Endothelial cell of umbilical vein (primary cell): ENCODE data around the gene SLFN11. TPM values are rescaled to one million over a fixed set of nuclear protein-coding genes. Genes with fewer than 3 reads are reported as not detected.

ENCODE experiments used
- BruUV-seq: library from RNA; stranded (reverse); fragments of 400-500 nt; replicated peaks from 2 replicates; lab custom pipeline; 2021; lab: Mats Ljungman, UMichigan
- CTCF ChIA-PET: fragments of 300-600, 350-600 bp; sonication (Branson Sonifier 250); formaldehyde crosslinking; loops from one replicate; lab custom pipeline; 2021; ENCODE audit warnings: antibody characterized with exemption, inconsistent platforms; lab: Charles Lee
- POLR2A ChIA-PET: fragments of 300-600, 350-600 bp; sonication (Branson Sonifier 250); formaldehyde crosslinking; loops from one replicate; lab custom pipeline; 2021; ENCODE audit warnings: antibody characterized with exemption, inconsistent platforms; lab: Charles Lee
- DNase-seq: peaks from one replicate; pipeline ENCODE4 v3.0.0-alpha.2; 2011; ENCODE audit warnings: low read depth, low spot score
- FAIRE-seq: peaks from 2 replicates; lab custom pipeline; 2011; peaks lifted over from hg19 to GRCh38; lab: Jason Lieb, UNC
- H2AFZ ChIP-seq: 2 replicates; pipeline ENCODE4 v1.6.0; 2012; ENCODE audit warnings: low read depth, low read length, control low read depth, inconsistent platforms
- H3K27ac ChIP-seq: 2 replicates; pipeline ENCODE4 v1.5.1; 2011; ENCODE audit warnings: low read depth, mild to moderate bottlenecking, control low read depth, low read length, moderate library complexity; ENCODE audit not compliant: insufficient read depth
- H3K27me3 ChIP-seq, 2 experiments: 2 replicates each; pipeline versions ENCODE4 v1.6.0 to v1.6.1; 2011; ENCODE audit warnings: low read length in 2 of 2, mixed read lengths in 1 of 2; ENCODE audit not compliant: control insufficient read depth in 2 of 2, insufficient read depth in 2 of 2
- H3K36me3 ChIP-seq, 2 experiments: 2 replicates in 1 of 2; 3 replicates in 1 of 2; pipeline ENCODE4 v1.5.1; 2011; ENCODE audit warnings: low read length in 2 of 2, mild to moderate bottlenecking in 1 of 2, moderate library complexity in 1 of 2; ENCODE audit not compliant: control insufficient read depth in 2 of 2, insufficient read depth in 2 of 2; ENCODE audit errors: extremely low read depth in 1 of 2
- H3K4me1 ChIP-seq: 3 replicates; pipeline ENCODE4 v1.5.1; 2011; ENCODE audit warnings: mild to moderate bottlenecking, low read length; ENCODE audit not compliant: control insufficient read depth, insufficient read depth; ENCODE audit errors: extremely low read depth
- H3K4me2 ChIP-seq: 2 replicates; pipeline ENCODE4 v1.6.1; 2011; ENCODE audit warnings: low read length, control low read depth, mixed read lengths; ENCODE audit not compliant: insufficient read depth
- H3K4me3 ChIP-seq, 3 experiments: fragments of 200-600 bp in 1 of 3; sonication (generic), shearing (Covaris generic) in 1 of 3; replicated peaks in 1 of 3; 2 replicates each; pipeline ENCODE4 v1.5.1; 2011 to 2016; ENCODE audit warnings: control low read depth in 3 of 3, low read length in 3 of 3, mild to moderate bottlenecking in 2 of 3, inconsistent platforms in 1 of 3, low read depth in 1 of 3, moderate library complexity in 1 of 3; ENCODE audit not compliant: insufficient read depth in 1 of 3
- H3K79me2 ChIP-seq: 2 replicates; pipeline ENCODE4 v1.6.0; 2012; ENCODE audit warnings: low read length, inconsistent platforms; ENCODE audit not compliant: control insufficient read depth, insufficient read depth
- H3K9ac ChIP-seq: replicated peaks from 2 replicates; pipeline ENCODE3; 2011; ENCODE audit warnings: low read length, control low read depth; ENCODE audit not compliant: insufficient read depth; ENCODE audit errors: extremely low read depth
- H3K9me1 ChIP-seq: replicated peaks from 3 replicates; pipeline ENCODE4 v1.6.0; 2011; ENCODE audit warnings: mild to moderate bottlenecking, low read length; ENCODE audit not compliant: control insufficient read depth, insufficient read depth; ENCODE audit errors: extremely low read depth
- H3K9me3 ChIP-seq: replicated peaks from 2 replicates; pipeline ENCODE4 v1.5.1; 2012; ENCODE audit warnings: low read length, inconsistent platforms; ENCODE audit not compliant: control insufficient read depth, insufficient read depth
- H4K20me1 ChIP-seq: replicated peaks from 2 replicates; pipeline ENCODE3; 2011; ENCODE audit warnings: mild to moderate bottlenecking, low read length; ENCODE audit not compliant: control insufficient read depth, insufficient read depth; ENCODE audit errors: extremely low read depth
- CTCF ChIP-seq, 2 donors: IDR thresholded peaks; 1 replicate in 1 of 2; 2 replicates in 1 of 2; pipeline ENCODE4 v1.5.1; 2011; ENCODE audit warnings: low read length in 2 of 2, mild to moderate bottlenecking in 2 of 2, moderate library complexity in 2 of 2, control low read depth in 1 of 2, inconsistent platforms in 1 of 2, low read depth in 1 of 2; ENCODE audit not compliant: insufficient read depth in 1 of 2; ENCODE audit errors: extremely low read depth in 1 of 2
- EZH2 ChIP-seq: IDR thresholded peaks from 2 replicates; pipeline ENCODE4 v1.6.1; 2012; ENCODE audit warnings: borderline replicate concordance, low read depth, mild to moderate bottlenecking, moderate library complexity, low read length, inconsistent platforms; ENCODE audit not compliant: severe bottlenecking
- FOS ChIP-seq: IDR thresholded peaks from 2 replicates; pipeline ENCODE4 v1.6.1; 2011; ENCODE audit warnings: mild to moderate bottlenecking, low read length, moderate library complexity, borderline replicate concordance; ENCODE audit not compliant: insufficient read depth
- GATA2 ChIP-seq: IDR thresholded peaks from 2 replicates; pipeline ENCODE4 v1.7.0; 2011; ENCODE audit warnings: low read depth, mild to moderate bottlenecking, moderate library complexity, mixed read lengths, low read length; ENCODE audit not compliant: insufficient read length, insufficient read depth
- JUN ChIP-seq: IDR thresholded peaks from 2 replicates; pipeline ENCODE4 v1.6.1; 2011; ENCODE audit warnings: borderline replicate concordance, low read depth; ENCODE audit not compliant: insufficient read length, insufficient read depth
- MYC ChIP-seq: IDR thresholded peaks from one replicate; pipeline ENCODE4 v1.6.1; 2011; ENCODE audit warnings: mild to moderate bottlenecking, low read depth, low read length
- POLR2A ChIP-seq: IDR thresholded peaks from 2 replicates; pipeline ENCODE4 v1.6.1; 2012; ENCODE audit warnings: low read depth, mild to moderate bottlenecking, control low read depth, low read length
- POLR2AphosphoS5 ChIP-seq: IDR thresholded peaks from 2 replicates; pipeline ENCODE4 v1.6.1; 2012; ENCODE audit warnings: low read depth, mild to moderate bottlenecking, control low read depth, low read length, moderate library complexity; ENCODE audit not compliant: insufficient read depth
- dilution Hi-C: fragments of 300-500 bp; cut with MboI; formaldehyde crosslinking; loops from one replicate; pipeline ENCODE4 v1.15.0; 2019; ENCODE audit warnings: low sequenced_read_pairs; ENCODE audit not compliant: extremely low pct_ligation_motif_present
- intact Hi-C: fragments of 100-400 bp; cut with micrococcal nuclease; formaldehyde crosslinking; loops from one replicate; pipeline ENCODE4 v1.10.0; 2022
- polyA plus RNA-seq, 4 experiments: library from polyadenylated mRNA; depleted of rRNA in 3 of 4; stranded (reverse) in 3 of 4; unstranded in 1 of 4; fragments of >200 nt; gene quantifications; 2 replicates each; pipeline versions ENCODE4 v1.2.1 to v1.2.3, GENCODE V29; 2011 to 2012; ENCODE audit warnings: missing spikeins in 1 of 4
- total RNA-seq: library from RNA; stranded (reverse); gene quantifications from 2 replicates; pipeline ENCODE4 v1.2.3, GENCODE V29; 2021
- TF ChIP-seq, protein P1 (sequence below): IDR thresholded peaks from 2 replicates; pipeline ENCODE4 v1.6.1; 2011; ENCODE audit not compliant: insufficient read depth, insufficient read length

Gene SLFN11
- total and polyA plus RNA-seq, 2 donors (not counting 3 experiments of a cell fraction or from before 2014, with no cell fraction given): 37.0 to 110 TPM

DNA sequence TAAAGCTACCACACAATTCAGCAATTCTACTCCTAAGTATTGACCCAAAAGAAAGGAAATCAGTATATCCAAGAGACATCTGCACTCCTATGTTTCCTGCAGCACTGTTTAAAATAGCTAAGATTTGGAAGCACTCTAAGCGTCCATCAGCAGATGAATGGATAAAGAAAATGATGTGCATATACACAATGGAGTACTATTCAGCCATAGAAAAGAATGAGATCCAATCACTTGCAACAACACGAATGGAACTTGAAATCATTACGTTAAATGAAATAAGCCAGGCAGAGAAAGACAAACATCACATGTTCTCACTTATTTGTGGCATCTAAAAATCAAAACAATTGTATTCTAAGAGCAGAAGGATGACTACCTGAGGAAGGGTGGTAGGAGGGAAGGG is 1.5 kb downstream of the SLFN11 start:
- TF ChIP-seq MYC: no peak
- TF ChIP-seq, protein P1, sequence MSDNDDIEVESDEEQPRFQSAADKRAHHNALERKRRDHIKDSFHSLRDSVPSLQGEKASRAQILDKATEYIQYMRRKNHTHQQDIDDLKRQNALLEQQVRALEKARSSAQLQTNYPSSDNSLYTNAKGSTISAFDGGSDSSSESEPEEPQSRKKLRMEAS: no peak
- TF ChIP-seq JUN: no peak
- TF ChIP-seq POLR2AphosphoS5: no peak
- TF ChIP-seq GATA2: no peak
- TF ChIP-seq POLR2A: no peak
- TF ChIP-seq CTCF (IDR thresholded peaks at IDR 0.05; ENCODE audit: extremely low read depth in 1 of 2, insufficient read depth in 1 of 2, low read depth in 1 of 2, low read length in 2 of 2): no peak
- TF ChIP-seq EZH2: no peak
- no peak for TF ChIP-seq FOS
- CTCF ChIA-PET: interaction anchor here (1.5 to 2.6 kb wide), 2 partner anchors 60 to 375 kb away, joined by 4 to 7 read pairs; no protein-coding TSS in a partner anchor
- Histone ChIP-seq H3K36me3 (peaks cover 0 to 11% of the 10 kb centered on the region in 2 experiments), H3K27ac (no peak overlapping the region), H3K4me2 (peak overlapping the region; percentile 78), H3K9ac (no peak overlapping the region), H4K20me1 (no peaks in the 10 kb centered on the region), H3K27me3 (no peaks in the 10 kb centered on the region), H3K4me3 (peak overlapping the region in 1 of 3 experiments; percentile 88), H3K79me2 (peaks cover 58% of the 10 kb centered on the region), H3K9me3 (no peaks in the 10 kb centered on the region), H3K9me1 (no peaks in the 10 kb centered on the region), H3K4me1 (peaks cover 18% of the 10 kb centered on the region), H2AFZ (no peak overlapping the region)
- POLR2A ChIA-PET: no interaction called here
- BruUV-seq: no TSS peak
- DNase-seq: no peak
- dilution Hi-C loops: no loop called here
- intact Hi-C loops: loop anchor here (2.0 to 10.0 kb wide), 4 partner anchors 215 to 1117 kb away; partner anchors contain the start of genes AP2B1, CCL2, NLE1 and TAF15
- no peak for FAIRE-seq
